ENCODE results near the gene IL1RL2.

Gene IL1RL2

GRCh38 chr2:102145107-102145506, 41.7 kb upstream of the IL1RL2 start:
- Histone ChIP-seq H3K36me3 (ENCODE audit: control insufficient read depth, low read depth, low read length) (no peaks in the 10 kb centered on the region), H3K9me3 (ENCODE audit: control insufficient read depth, low read depth, low read length) (no peaks in the 10 kb centered on the region), H3K9ac (ENCODE audit: low read length) (no peak overlapping the region), H3K4me3 (ENCODE audit: low read length) (no peak overlapping the region), H3K27me3 (ENCODE audit: control insufficient read depth, insufficient read depth, low read length) (peaks cover 37% of the 10 kb centered on the region), H3K4me1 (ENCODE audit: control insufficient read depth, low read depth, low read length) (peaks cover 5% of the 10 kb centered on the region), H3K27ac (ENCODE audit: low read length) (no peak overlapping the region)

GRCh38 chr2:102145934-102146333, 40.9 kb upstream of the IL1RL2 start:
- Histone ChIP-seq H3K4me3 (ENCODE audit: low read length) (no peak overlapping the region), H3K27ac (ENCODE audit: low read length) (no peak overlapping the region), H3K9me3 (ENCODE audit: control insufficient read depth, low read depth, low read length) (no peaks in the 10 kb centered on the region), H3K9ac (ENCODE audit: low read length) (no peak overlapping the region), H3K27me3 (ENCODE audit: control insufficient read depth, insufficient read depth, low read length) (peaks cover 30% of the 10 kb centered on the region), H3K4me1 (ENCODE audit: control insufficient read depth, low read depth, low read length) (peaks cover 5% of the 10 kb centered on the region), H3K36me3 (ENCODE audit: control insufficient read depth, low read depth, low read length) (no peaks in the 10 kb centered on the region)

GRCh38 chr2:102147935-102148334, 38.9 kb upstream of the IL1RL2 start:
- Histone ChIP-seq H3K9me3 (ENCODE audit: control insufficient read depth, low read depth, low read length) (no peaks in the 10 kb centered on the region), H3K9ac (ENCODE audit: low read length) (no peak overlapping the region), H3K4me1 (ENCODE audit: control insufficient read depth, low read depth, low read length) (peaks cover 3% of the 10 kb centered on the region), H3K36me3 (ENCODE audit: control insufficient read depth, low read depth, low read length) (no peaks in the 10 kb centered on the region), H3K4me3 (ENCODE audit: low read length) (no peak overlapping the region), H3K27ac (ENCODE audit: low read length) (no peak overlapping the region), H3K27me3 (ENCODE audit: control insufficient read depth, insufficient read depth, low read length) (peaks cover 13% of the 10 kb centered on the region)

GRCh38 chr2:102149243-102149642, 37.6 kb upstream of the IL1RL2 start:
- no peaks in the 10 kb centered on the region for H3K36me3 ChIP-seq (ENCODE audit: control insufficient read depth, low read depth, low read length)
- no peak overlapping the region for H3K9ac ChIP-seq (ENCODE audit: low read length)
- no peak overlapping the region for H3K4me3 ChIP-seq (ENCODE audit: low read length)
- no peaks in the 10 kb centered on the region for H3K4me1 ChIP-seq (ENCODE audit: control insufficient read depth, low read depth, low read length)
- H3K9me3 ChIP-seq (ENCODE audit: control insufficient read depth, low read depth, low read length), result no peaks in the 10 kb centered on the region
- peaks cover under 1% of the 10 kb centered on the region for H3K27me3 ChIP-seq (ENCODE audit: control insufficient read depth, insufficient read depth, low read length)
- H3K27ac ChIP-seq (ENCODE audit: low read length), result no peak overlapping the region

GRCh38 chr2:102149644-102150455, 37.0 kb upstream of the IL1RL2 start:
- H3K9me3 ChIP-seq (ENCODE audit: control insufficient read depth, low read depth, low read length), result no peaks in the 10 kb centered on the region
- H3K9ac ChIP-seq (ENCODE audit: low read length), result no peak overlapping the region
- no peaks in the 10 kb centered on the region for H3K36me3 ChIP-seq (ENCODE audit: control insufficient read depth, low read depth, low read length)
- H3K4me3 ChIP-seq (ENCODE audit: low read length), result no peak overlapping the region
- H3K27me3 ChIP-seq (ENCODE audit: control insufficient read depth, insufficient read depth, low read length), result no peaks in the 10 kb centered on the region
- no peak overlapping the region for H3K27ac ChIP-seq (ENCODE audit: low read length)
- H3K4me1 ChIP-seq (ENCODE audit: control insufficient read depth, low read depth, low read length), result no peaks in the 10 kb centered on the region

- no peak overlapping the region for H3K9ac ChIP-seq (ENCODE audit: low read length)
- no peaks in the 10 kb centered on the region for H3K4me1 ChIP-seq (ENCODE audit: control insufficient read depth, low read depth, low read length)
- no peak overlapping the region for H3K27ac ChIP-seq (ENCODE audit: low read length)
- no peaks in the 10 kb centered on the region for H3K36me3 ChIP-seq (ENCODE audit: control insufficient read depth, low read depth, low read length)
- no peaks in the 10 kb centered on the region for H3K9me3 ChIP-seq (ENCODE audit: control insufficient read depth, low read depth, low read length)
- no peaks in the 10 kb centered on the region for H3K27me3 ChIP-seq (ENCODE audit: control insufficient read depth, insufficient read depth, low read length)
- H3K4me3 ChIP-seq (ENCODE audit: low read length), result no peak overlapping the region
Observed at GRCh38 chr2:102154364-102154763, 32.5 kb upstream of the IL1RL2 start.

- Histone ChIP-seq H3K4me1 (ENCODE audit: control insufficient read depth, low read depth, low read length) (no peaks in the 10 kb centered on the region), H3K9me3 (ENCODE audit: control insufficient read depth, low read depth, low read length) (no peaks in the 10 kb centered on the region), H3K27me3 (ENCODE audit: control insufficient read depth, insufficient read depth, low read length) (no peaks in the 10 kb centered on the region), H3K9ac (ENCODE audit: low read length) (no peak overlapping the region), H3K27ac (ENCODE audit: low read length) (no peak overlapping the region), H3K36me3 (ENCODE audit: control insufficient read depth, low read depth, low read length) (no peaks in the 10 kb centered on the region), H3K4me3 (ENCODE audit: low read length) (no peak overlapping the region)
Observed at GRCh38 chr2:102154946-102155702, 31.7 kb upstream of the IL1RL2 start.

- Histone ChIP-seq H3K27ac (ENCODE audit: low read length) (no peak overlapping the region), H3K27me3 (ENCODE audit: control insufficient read depth, insufficient read depth, low read length) (no peaks in the 10 kb centered on the region), H3K9me3 (ENCODE audit: control insufficient read depth, low read depth, low read length) (no peaks in the 10 kb centered on the region), H3K9ac (ENCODE audit: low read length) (no peak overlapping the region), H3K36me3 (ENCODE audit: control insufficient read depth, low read depth, low read length) (no peaks in the 10 kb centered on the region), H3K4me1 (ENCODE audit: control insufficient read depth, low read depth, low read length) (no peaks in the 10 kb centered on the region), H3K4me3 (ENCODE audit: low read length) (no peak overlapping the region)
Observed at GRCh38 chr2:102155703-102156515, 30.9 kb upstream of the IL1RL2 start.

- Histone ChIP-seq H3K27me3 (ENCODE audit: control insufficient read depth, insufficient read depth, low read length) (no peaks in the 10 kb centered on the region), H3K36me3 (ENCODE audit: control insufficient read depth, low read depth, low read length) (no peaks in the 10 kb centered on the region), H3K27ac (ENCODE audit: low read length) (no peak overlapping the region), H3K9ac (ENCODE audit: low read length) (no peak overlapping the region), H3K4me1 (ENCODE audit: control insufficient read depth, low read depth, low read length) (no peaks in the 10 kb centered on the region), H3K4me3 (ENCODE audit: low read length) (no peak overlapping the region), H3K9me3 (ENCODE audit: control insufficient read depth, low read depth, low read length) (no peaks in the 10 kb centered on the region)
Observed at GRCh38 chr2:102158011-102158755, 28.6 kb upstream of the IL1RL2 start.

GRCh38 chr2:102159295-102159694, 27.5 kb upstream of the IL1RL2 start:
- Histone ChIP-seq H3K9ac (ENCODE audit: low read length) (no peak overlapping the region), H3K27me3 (ENCODE audit: control insufficient read depth, insufficient read depth, low read length) (no peaks in the 10 kb centered on the region), H3K27ac (ENCODE audit: low read length) (no peak overlapping the region), H3K4me1 (ENCODE audit: control insufficient read depth, low read depth, low read length) (no peaks in the 10 kb centered on the region), H3K9me3 (ENCODE audit: control insufficient read depth, low read depth, low read length) (no peaks in the 10 kb centered on the region), H3K4me3 (ENCODE audit: low read length) (no peak overlapping the region), H3K36me3 (ENCODE audit: control insufficient read depth, low read depth, low read length) (no peaks in the 10 kb centered on the region)

Measured in iPS-18a (cell line).